ENCODE measurements around the gene ABCC1.
"Not testable (repeated sequence)": the region's sequence is repeated elsewhere in the genome, so short reads cannot be mapped to it uniquely, and the experiment has no call there.

ABCC1 gene

DNA sequence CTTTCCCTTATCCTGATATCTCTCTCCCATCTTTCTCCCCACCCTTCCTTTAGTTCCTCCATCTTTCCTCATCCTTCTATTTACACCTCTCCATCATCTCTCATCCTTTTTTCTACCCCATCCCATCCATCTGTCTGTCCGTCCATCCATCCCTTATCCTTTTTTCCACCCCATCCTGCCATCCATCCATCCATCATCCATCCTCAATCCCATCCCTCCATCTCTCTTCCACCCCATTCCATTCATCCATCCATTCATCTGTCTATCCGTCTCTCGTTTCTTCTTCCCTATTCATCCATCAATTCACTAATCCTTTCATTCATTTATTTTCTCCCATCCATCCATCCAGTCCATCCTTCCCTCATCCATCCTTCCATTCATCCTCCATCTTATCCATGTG, 205.8 kb downstream of the ABCC1 start:
- TF ChIP-seq, protein P1, sequence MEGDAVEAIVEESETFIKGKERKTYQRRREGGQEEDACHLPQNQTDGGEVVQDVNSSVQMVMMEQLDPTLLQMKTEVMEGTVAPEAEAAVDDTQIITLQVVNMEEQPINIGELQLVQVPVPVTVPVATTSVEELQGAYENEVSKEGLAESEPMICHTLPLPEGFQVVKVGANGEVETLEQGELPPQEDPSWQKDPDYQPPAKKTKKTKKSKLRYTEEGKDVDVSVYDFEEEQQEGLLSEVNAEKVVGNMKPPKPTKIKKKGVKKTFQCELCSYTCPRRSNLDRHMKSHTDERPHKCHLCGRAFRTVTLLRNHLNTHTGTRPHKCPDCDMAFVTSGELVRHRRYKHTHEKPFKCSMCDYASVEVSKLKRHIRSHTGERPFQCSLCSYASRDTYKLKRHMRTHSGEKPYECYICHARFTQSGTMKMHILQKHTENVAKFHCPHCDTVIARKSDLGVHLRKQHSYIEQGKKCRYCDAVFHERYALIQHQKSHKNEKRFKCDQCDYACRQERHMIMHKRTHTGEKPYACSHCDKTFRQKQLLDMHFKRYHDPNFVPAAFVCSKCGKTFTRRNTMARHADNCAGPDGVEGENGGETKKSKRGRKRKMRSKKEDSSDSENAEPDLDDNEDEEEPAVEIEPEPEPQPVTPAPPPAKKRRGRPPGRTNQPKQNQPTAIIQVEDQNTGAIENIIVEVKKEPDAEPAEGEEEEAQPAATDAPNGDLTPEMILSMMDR (IDR thresholded peaks at IDR 0.05; ENCODE audit: control insufficient read depth, insufficient read depth, low read depth, low read length, missing control alignments) = no peak
- no peak for DNase-seq (ENCODE audit: low read depth)
- no peak overlapping the region for H3K4me3 ChIP-seq (ENCODE audit: control insufficient read depth, low read depth, low read length)

DNA sequence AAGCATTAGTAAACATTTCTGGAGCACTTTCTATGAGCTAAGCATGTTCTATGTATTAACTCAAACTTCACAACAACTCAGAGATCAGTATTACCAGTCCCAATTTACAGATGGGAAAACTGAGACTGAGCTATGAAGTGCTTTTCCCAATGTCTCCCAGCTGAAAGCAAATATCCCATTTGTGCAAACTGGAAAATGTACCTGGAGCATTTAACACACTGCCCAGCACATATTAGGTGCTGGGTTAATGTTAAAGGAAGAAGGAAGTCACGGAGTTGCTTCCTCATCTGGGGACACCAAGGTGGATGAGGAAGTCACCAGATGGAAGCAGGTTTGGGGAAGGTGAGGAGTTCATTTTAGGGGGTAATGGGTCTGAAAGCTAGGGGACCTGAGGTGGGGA, 207.8 kb downstream of the ABCC1 start:
- no peak overlapping the region for H3K4me3 ChIP-seq (ENCODE audit: control insufficient read depth, low read depth, low read length)
- TF ChIP-seq, protein P1 (IDR thresholded peaks at IDR 0.05; ENCODE audit: control insufficient read depth, insufficient read depth, low read depth, low read length, missing control alignments) = no peak
- DNase-seq (ENCODE audit: low read depth) = no peak

DNA sequence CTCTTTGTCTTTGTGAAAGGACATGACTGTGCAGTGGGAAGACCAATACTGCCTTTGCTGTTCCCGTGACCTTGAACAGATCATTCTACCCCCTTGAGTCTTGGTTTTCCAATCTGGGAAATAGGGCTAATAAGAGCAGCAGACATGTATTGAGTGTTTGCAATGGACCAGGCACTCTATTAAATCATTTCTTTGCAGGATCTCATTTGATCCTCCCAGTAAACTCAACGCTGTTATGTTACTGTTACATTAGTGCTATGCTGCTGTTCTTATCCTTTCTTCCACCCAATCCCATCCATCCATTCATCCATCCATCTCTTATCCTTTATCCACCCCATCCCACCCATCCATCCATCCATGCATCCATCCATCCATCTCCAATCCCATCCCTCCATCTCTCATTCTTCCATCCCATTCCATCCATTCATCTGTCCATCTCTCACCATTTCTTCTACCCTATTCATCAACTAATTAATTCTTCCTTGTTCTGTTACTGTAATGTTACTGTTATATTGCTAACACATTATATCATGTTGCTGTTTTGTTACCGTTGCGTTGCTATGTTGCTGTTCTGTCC, 208.8 kb downstream of the ABCC1 start:
- no peak overlapping the region for H3K4me3 ChIP-seq (ENCODE audit: control insufficient read depth, low read depth, low read length)
- DNase-seq (ENCODE audit: low read depth) = no peak
- TF ChIP-seq, protein P1 (IDR thresholded peaks at IDR 0.05; ENCODE audit: control insufficient read depth, insufficient read depth, low read depth, low read length, missing control alignments) = no peak

DNA sequence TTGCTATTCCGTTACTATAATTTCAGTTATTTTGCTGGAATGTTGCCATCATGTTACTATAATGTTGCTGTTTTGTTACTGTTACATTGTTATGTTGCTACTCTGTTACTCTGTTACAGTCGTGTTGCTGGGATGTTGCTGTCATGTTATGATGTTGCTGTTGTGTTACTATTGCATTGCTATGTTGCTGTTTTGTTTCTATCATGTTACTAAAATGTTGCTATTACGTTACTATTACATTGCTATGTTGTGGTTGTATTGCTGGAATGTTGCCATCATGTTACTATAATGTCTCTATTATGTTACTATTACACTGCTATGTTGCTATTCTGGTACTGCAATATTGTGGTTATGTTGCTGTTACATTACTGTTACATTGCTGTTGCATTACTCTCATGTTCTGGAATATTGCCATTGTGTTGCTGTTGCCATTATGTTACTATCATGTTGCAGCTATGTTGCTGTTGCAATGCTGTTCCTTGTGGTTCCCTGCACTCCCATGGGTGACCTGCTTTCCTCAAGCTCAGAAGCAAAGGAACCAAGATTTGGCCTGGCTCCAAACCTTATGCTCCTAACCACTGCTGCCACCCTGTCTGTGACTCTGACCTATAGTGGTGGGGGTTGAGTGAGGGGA, 209.4 kb downstream of the ABCC1 start:
- DNase-seq (ENCODE audit: low read depth) = no peak
- TF ChIP-seq, protein P1 (IDR thresholded peaks at IDR 0.05; ENCODE audit: control insufficient read depth, insufficient read depth, low read depth, low read length, missing control alignments) = no peak
- no peak overlapping the region for H3K4me3 ChIP-seq (ENCODE audit: control insufficient read depth, low read depth, low read length)

DNA sequence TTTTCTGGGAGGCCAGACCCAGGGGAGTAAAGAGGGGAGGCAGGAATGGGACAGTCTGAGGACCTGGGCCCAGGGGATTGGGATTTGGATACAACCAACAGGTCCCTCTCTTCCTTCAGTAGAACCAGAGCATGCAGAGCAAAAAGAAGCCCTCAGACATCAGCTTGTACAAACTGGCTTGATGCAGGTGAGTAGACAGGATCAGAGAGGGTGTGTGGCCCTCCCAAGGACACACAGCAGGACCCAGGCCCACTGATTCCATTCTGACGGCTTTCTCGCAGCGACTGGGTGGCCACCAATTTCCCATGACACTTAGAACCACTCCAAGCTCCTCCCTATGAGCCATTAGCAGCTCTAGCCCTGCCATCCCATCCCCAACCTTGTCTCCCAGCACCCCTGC, 210.2 kb downstream of the ABCC1 start:
- TF ChIP-seq, protein P1 (IDR thresholded peaks at IDR 0.05; ENCODE audit: control insufficient read depth, insufficient read depth, low read depth, low read length, missing control alignments) = no peak
- DNase-seq (ENCODE audit: low read depth) = no peak
- H3K4me3 ChIP-seq (ENCODE audit: control insufficient read depth, low read depth, low read length) = no peak overlapping the region

DNA sequence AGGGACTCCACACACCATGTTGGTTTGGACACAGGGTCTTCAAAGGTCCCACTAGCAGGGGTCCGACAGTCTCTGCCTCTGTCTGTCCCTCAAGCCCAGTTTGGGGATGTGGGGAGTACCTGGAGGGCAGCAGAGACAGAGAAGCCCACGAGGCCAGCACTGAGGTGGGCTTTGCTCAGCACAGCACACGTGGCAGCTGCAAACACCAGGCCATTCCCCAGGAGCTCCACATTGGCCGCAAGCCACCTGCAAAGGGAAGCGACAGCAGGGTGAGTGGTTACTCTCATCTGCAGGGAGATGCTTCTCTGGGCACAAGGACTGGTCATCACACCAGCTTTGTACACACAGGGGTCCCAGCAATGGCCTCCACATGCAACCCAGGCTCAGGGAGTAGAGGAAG, 211.9 kb downstream of the ABCC1 start:
- H3K4me3 ChIP-seq (ENCODE audit: control insufficient read depth, low read depth, low read length) = no peak overlapping the region
- TF ChIP-seq, protein P1 (IDR thresholded peaks at IDR 0.05; ENCODE audit: control insufficient read depth, insufficient read depth, low read depth, low read length, missing control alignments) = no peak
- DNase-seq (ENCODE audit: low read depth) = no peak

DNA sequence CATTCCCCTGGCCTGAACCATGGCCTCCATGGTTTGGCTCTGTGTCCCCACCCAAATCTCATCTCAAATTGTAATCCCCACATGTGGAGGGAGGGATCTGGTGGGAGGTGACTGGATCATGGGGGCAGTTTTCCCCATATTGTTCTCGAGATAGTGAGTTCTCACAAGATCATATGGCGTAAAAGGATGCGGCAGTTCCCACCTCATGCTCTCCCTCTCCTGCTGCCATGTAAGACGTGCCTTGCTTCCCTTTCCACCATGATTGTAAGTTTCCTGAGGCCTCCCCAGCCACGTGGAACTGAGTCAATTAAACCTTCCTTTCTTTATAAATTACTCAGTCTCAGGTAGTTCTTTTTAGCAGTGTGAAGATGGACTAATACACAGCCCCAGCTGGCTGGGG, 212.4 kb downstream of the ABCC1 start:
- DNase-seq (ENCODE audit: low read depth); H3K4me3 ChIP-seq (ENCODE audit: control insufficient read depth, low read depth, low read length): not testable (repeated sequence)
